ENCODE data around the gene ALDOA.

GRCh38 chr16:30104090-30104489 is 38.5 kb downstream of the ALDOA start:
- TF ChIP-seq CTCF (IDR thresholded peaks at IDR 0.05; ENCODE audit: low read depth, low read length, poor library complexity, severe bottlenecking), result no peak
- no peak for TF ChIP-seq EZH2phosphoT487 (IDR thresholded peaks at IDR 0.05; ENCODE audit: borderline replicate concordance, low read length)

All from DOHH2 (cell line).